ENCODE measurements around the gene PHLDB2. TPM values are rescaled to one million over a fixed set of nuclear protein-coding genes. Genes with fewer than 3 reads are reported as not detected.
"Not testable (repeated sequence)": the region's sequence is repeated elsewhere in the genome, so short reads cannot be mapped to it uniquely, and the experiment has no call there.

Gene PHLDB2
- total and polyA plus RNA-seq, 2 of the 8 experiments (the other 6 are each of a cell fraction or from before 2014, with no cell fraction given): 5.8 to 22.6 TPM

- TF ChIP-seq TAF7 (optimal IDR thresholded peaks at IDR 0.05; ENCODE audit: borderline replicate concordance, low read depth, low read length): no peak
- no peak for TF ChIP-seq TBP (IDR thresholded peaks at IDR 0.05; ENCODE audit: low read depth, low read length)
- no peak for TF ChIP-seq HDAC2 (IDR thresholded peaks at IDR 0.05; ENCODE audit: borderline replicate concordance in 1 of 2, low read depth in 2 of 2, low read length in 2 of 2)
Measured at GRCh38 chr3:111813979-111814378, 45.1 kb upstream of the PHLDB2 start (continued).

GRCh38 chr3:111816771-111817170, 42.3 kb upstream of the PHLDB2 start:
- H4K91ac ChIP-seq (replicated peaks; ENCODE audit: insufficient read length, low read length); H3K79me2 ChIP-seq (ENCODE audit: control insufficient read depth in 1 of 2, insufficient read depth in 2 of 2, low read length in 2 of 2); H3K4me1 ChIP-seq (replicated peaks in 1 of 4; ENCODE audit: control insufficient read depth in 3 of 4, insufficient read depth in 4 of 4, low read length in 3 of 4); H3K27me3 ChIP-seq (replicated peaks in 1 of 4; ENCODE audit: control insufficient read depth in 3 of 4, extremely low read depth in 1 of 4, insufficient read depth in 3 of 4, low read length in 3 of 4); FAIRE-seq; H2AK5ac ChIP-seq (ENCODE audit: low read depth, low read length); H2BK20ac ChIP-seq (ENCODE audit: low read length); H4K8ac ChIP-seq (ENCODE audit: extremely low read depth, insufficient read depth, low read length); H2AFZ ChIP-seq (ENCODE audit: low read length); H3K4me2 ChIP-seq (ENCODE audit: insufficient read depth in 1 of 2, low read depth in 2 of 2, low read length in 2 of 2); H3K23ac ChIP-seq (ENCODE audit: insufficient read length); H3K18ac ChIP-seq (ENCODE audit: extremely low read depth, low read length); DNase-seq (ENCODE audit: low read depth in 1 of 2, low spot score in 2 of 2); POLR2A ChIA-PET (ENCODE audit: partially characterized antibody); H3K27ac ChIP-seq (ENCODE audit: low read depth, low read length); H2BK15ac ChIP-seq (ENCODE audit: low read length); H3K9ac ChIP-seq (replicated peaks in 1 of 4; ENCODE audit: extremely low read depth in 1 of 4, low read depth in 3 of 4, low read length in 3 of 4); H4K20me1 ChIP-seq (replicated peaks in 1 of 2; ENCODE audit: control insufficient read depth in 1 of 2, insufficient read depth in 2 of 2, low read length in 2 of 2); H3K23me2 ChIP-seq (ENCODE audit: low read depth, low read length); H3K4me3 ChIP-seq (ENCODE audit: extremely low read depth in 1 of 4, insufficient read depth in 2 of 4, low read depth in 3 of 4, low read length in 4 of 4); H3K56ac ChIP-seq (replicated peaks; ENCODE audit: insufficient read length, low read depth, low read length); H3K36me3 ChIP-seq (ENCODE audit: control insufficient read depth in 2 of 4, insufficient read depth in 4 of 4, low read length in 3 of 4); H3K9me3 ChIP-seq (ENCODE audit: insufficient read depth in 2 of 2, low read depth in 1 of 2, low read length in 1 of 2); H2BK5ac ChIP-seq (ENCODE audit: low read depth, low read length); H3K79me1 ChIP-seq (ENCODE audit: low read depth, low read length); H3K14ac ChIP-seq (ENCODE audit: insufficient read length); H3K4ac ChIP-seq (replicated peaks; ENCODE audit: insufficient read length, low read depth, low read length); H2BK120ac ChIP-seq (replicated peaks; ENCODE audit: low read depth, low read length); H4K5ac ChIP-seq (ENCODE audit: insufficient read length, low read depth, low read length); H2BK12ac ChIP-seq (ENCODE audit: low read depth, low read length): not testable (repeated sequence)
- WGBS, 2 experiments (ENCODE audit: extremely low coverage in 1 of 2, insufficient coverage in 1 of 2, insufficient read length in 1 of 2, insufficient replicate concordance in 2 of 2, low coverage in 1 of 2, low lambda C conversion rate in 2 of 2, missing lambda C conversion rate in 1 of 2): 81% methylated on average over 1 of the region's 1 CpG; no CpG with 5 or more reads in 1 of the 2 experiments
- CTCF ChIA-PET (ENCODE audit: partially characterized antibody): interaction anchor here (0.7 kb wide), 1 partner anchor 10 kb away, joined by 3 read pairs; no protein-coding TSS in a partner anchor

All from H1 (cell line).